Measurements from ENCODE around the gene FAM83G.

- TF ChIP-seq CTCF (IDR thresholded peaks at IDR 0.05; ENCODE audit: low read depth, low read length, poor library complexity, severe bottlenecking) (no peak), EZH2phosphoT487 (IDR thresholded peaks at IDR 0.05; ENCODE audit: borderline replicate concordance, low read length) (no peak)
Observed at GRCh38 chr17:18950346-18950745, 54.2 kb downstream of the FAM83G start.

Measured in DOHH2 (cell line).